D721Med (cell line): Measurements from ENCODE around the gene SLC25A21.

ENCODE experiments used
- DNase-seq: peaks from one replicate; pipeline ENCODE4 v3.0.0; 2011; ENCODE audit warnings: low spot score; ENCODE audit not compliant: insufficient read length
- FAIRE-seq: peaks from 2 replicates; lab custom pipeline; 2011; peaks lifted over from hg19 to GRCh38; lab: Jason Lieb, UNC
- CTCF ChIP-seq: IDR thresholded peaks from 2 replicates; pipeline ENCODE4 v1.5.1; 2012; ENCODE audit warnings: mild to moderate bottlenecking, control low read depth; ENCODE audit not compliant: insufficient read depth; ENCODE audit errors: missing control alignments

Gene SLC25A21

GRCh38 chr14:36848213-36848612, 324.2 kb downstream of the SLC25A21 start:
- DNase-seq (no peak), FAIRE-seq (no peak)
- TF ChIP-seq CTCF = no peak

DNA sequence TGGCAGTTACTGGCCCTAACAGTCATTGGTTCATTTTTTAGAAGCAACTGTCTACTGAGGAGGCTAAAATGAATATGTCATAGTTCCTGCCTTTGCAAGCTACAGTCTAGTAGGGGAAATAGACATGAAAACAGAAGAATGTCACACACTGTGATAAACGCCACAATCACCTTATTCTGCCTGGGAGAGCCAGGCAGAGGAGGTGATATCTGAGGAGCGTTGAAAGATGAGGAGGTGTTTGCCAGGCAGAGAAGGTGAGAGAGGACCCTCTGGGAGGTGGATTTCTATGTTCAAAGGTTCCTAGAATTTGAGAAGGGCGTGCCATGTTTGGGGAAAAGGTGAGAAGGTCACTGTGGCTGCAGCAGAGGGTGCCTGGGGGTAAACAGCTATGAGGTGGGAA, 325.0 kb downstream of the SLC25A21 start:
- no peak for TF ChIP-seq CTCF
- FAIRE-seq (no peak), DNase-seq (no peak)

GRCh38 chr14:36845356-36846012, 326.9 kb downstream of the SLC25A21 start:
- TF ChIP-seq CTCF = no peak
- DNase-seq = no peak
- no peak for FAIRE-seq

- DNase-seq = no peak
- no peak for TF ChIP-seq CTCF
- no peak for FAIRE-seq
These were observed 327.8 kb downstream of the SLC25A21 start for GRCh38 chr14:36844443-36845195.

DNA sequence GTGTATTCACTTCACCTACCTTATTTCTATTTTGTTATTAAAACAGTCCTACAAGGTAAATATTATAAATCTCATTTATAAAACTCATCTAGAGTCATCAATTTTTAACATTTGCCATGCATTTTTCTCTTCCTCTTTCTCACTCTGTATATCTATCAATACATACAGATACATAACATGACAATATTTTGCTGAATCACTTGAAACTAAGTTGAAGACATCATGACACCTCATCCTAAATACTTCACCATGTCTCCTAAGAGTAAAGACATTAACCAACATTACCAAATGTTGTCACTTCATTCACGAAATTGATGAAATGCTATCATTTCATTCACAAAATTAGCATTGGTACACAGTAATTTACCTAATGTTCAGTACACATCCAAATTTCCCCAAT, 329.0 kb downstream of the SLC25A21 start:
- DNase-seq (no peak), FAIRE-seq (no peak)
- no peak for TF ChIP-seq CTCF

DNA sequence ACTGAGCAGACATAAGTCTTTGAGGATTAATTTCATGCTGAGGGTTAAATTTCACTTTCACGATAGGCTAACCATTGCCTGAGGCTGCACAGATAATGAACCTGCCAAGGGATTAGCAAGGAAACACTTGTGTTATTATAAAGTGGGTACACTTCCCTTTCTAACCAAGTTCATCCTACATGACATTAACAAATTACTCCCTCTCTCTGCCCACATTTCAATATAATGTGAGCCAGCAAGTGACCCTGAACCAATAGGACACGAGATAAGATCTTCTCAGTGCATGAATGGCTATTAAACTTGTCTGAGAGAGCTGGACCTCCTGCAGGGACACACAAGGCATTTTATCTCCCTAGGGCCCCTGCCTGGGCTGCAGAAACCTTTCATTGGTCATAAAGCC, 337.3 kb downstream of the SLC25A21 start:
- no peak for DNase-seq
- no peak for FAIRE-seq

More for the DNA sequence above, 337.3 kb downstream of the SLC25A21 start:
- TF ChIP-seq CTCF = no peak
